AG04449 (cell line): Measurements from ENCODE around the gene ZNF609.

Experiments used
- CTCF ChIA-PET: fragments of 350-600 bp; formaldehyde crosslinking; extraction: SDS; loops from one replicate; lab custom pipeline; 2021; ENCODE audit warnings: antibody characterized with exemption; lab: Yijun Ruan, JAX
- POLR2A ChIA-PET: fragments of 400-600, 350-600 bp; formaldehyde crosslinking; extraction: SDS; loops from one replicate; lab custom pipeline; 2020; ENCODE audit warnings: antibody characterized with exemption, inconsistent platforms; lab: Yijun Ruan, JAX
- DNase-seq: peaks from one replicate; pipeline ENCODE4 v3.0.0-alpha.2; 2010; ENCODE audit warnings: low read depth, low spot score
- H3K4me3 ChIP-seq: 2 replicates; pipeline ENCODE4 v1.5.1; 2011; ENCODE audit warnings: low read depth, mild to moderate bottlenecking, control low read depth, low read length
- CTCF ChIP-seq: IDR thresholded peaks from one replicate; pipeline ENCODE4 v1.5.1; 2011; ENCODE audit warnings: mild to moderate bottlenecking, moderate library complexity, low read length, control low read depth, inconsistent platforms; ENCODE audit not compliant: insufficient read depth; ENCODE audit errors: missing control alignments

The ZNF609 gene

DNA sequence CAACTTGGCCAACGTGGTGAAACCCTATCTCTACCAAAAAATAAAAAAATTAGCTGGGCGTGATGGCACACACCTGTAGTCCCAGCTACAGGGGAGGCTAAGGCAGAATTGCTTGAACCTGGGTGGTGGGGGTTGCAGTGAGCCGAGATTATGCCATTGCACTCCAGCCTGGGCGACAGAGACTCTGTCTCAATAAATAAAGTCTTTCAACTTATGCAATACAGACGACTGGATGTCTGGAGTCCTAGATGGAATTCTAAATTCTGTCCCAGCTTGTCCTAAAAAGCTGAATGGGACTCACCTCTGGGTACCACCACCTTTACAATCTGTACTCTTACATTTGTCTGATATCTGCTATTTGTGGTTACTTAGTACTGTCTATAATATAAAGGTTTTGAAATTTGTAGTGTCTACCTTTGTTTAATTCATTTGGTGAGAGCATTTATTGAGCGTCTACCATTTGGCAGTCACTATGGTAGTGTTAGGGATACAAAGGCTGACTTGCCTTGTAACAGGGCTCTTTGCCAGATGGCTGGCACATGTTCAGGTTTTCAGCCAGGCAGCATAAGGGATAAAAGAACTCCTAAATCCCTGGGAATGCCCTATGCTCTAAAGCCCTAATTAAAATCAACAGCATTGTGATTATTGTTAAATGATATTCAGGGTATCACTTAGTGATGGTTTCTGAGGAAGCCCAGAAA lies 7.2 kb upstream of the ZNF609 start:
- ChIA-PET CTCF (interaction anchor here (0.6 kb wide), 1 partner anchor 228 kb away, joined by 3 read pairs; no protein-coding TSS in a partner anchor), POLR2A (no interaction called here)
- no peak for DNase-seq
- no peak for TF ChIP-seq CTCF
- no peak overlapping the region for H3K4me3 ChIP-seq

- no peak for DNase-seq
- H3K4me3 ChIP-seq = no peak overlapping the region
- no peak for TF ChIP-seq CTCF
- ChIA-PET CTCF (no interaction called here), POLR2A (no interaction called here)
These were observed 6.7 kb upstream of the ZNF609 start for GRCh38 chr15:64453689-64454037.

DNA sequence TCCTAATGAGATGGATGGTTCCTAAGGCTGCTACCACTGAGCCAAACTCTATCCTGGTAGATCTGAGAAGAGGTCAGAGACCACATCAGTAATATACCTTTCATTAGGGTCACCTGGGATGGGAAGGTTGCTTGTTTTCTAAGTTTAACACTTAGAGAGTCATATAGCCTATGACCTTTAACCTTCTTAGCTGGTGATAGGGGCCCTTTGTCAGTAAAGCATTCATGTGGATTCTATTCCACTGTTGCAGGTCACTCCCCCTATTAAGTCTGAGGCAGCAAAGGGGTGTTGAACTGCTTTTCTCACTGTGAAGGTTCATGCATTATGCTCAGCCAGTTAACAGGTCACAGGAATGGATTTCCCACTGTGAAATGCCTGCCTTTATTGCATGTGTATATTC lies 6.1 kb upstream of the ZNF609 start:
- POLR2A ChIA-PET = no interaction called here

GRCh38 chr15:64455961-64456371 lies 4.4 kb upstream of the ZNF609 start:
- ChIA-PET POLR2A (no interaction called here), CTCF (interaction anchor here (1.0 kb wide), 1 partner anchor 272 kb away, joined by 3 read pairs; no protein-coding TSS in a partner anchor)
- TF ChIP-seq CTCF = no peak
- H3K4me3 ChIP-seq = no peak overlapping the region
- no peak for DNase-seq

More for the DNA sequence above, 6.1 kb upstream of the ZNF609 start:
- CTCF ChIA-PET = no interaction called here
- H3K4me3 ChIP-seq = no peak overlapping the region
- no peak for TF ChIP-seq CTCF
- DNase-seq = no peak

DNA sequence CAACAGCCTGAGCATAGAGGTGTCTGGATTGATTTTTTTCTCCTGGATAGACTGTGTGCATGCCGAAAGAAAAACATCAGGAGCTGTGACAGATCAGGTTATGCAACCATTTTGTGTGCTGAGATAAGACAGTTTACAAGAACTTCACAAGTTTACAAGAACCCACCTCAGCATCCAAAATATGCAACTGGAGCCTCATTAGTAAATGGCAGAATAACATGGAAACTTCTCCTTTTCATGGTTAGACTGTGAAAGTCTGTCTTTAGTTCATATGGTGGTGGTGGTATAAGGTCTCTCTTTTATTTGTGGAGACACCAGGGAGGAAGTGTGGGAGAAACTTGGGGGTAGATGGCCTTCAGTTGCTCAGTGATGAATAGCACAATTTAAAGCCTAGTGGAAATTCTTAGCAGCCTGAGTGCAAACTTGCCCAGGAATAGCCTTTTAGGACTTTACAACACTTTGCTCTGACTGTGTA lies 3.7 kb upstream of the ZNF609 start:
- H3K4me3 ChIP-seq = no peak overlapping the region
- POLR2A ChIA-PET = no interaction called here
- DNase-seq = no peak
- TF ChIP-seq CTCF = no peak
- CTCF ChIA-PET = interaction anchor here (1.0 kb wide), 1 partner anchor 271 kb away, joined by 3 read pairs; no protein-coding TSS in a partner anchor

- CTCF ChIA-PET = interaction anchor here (0.6 to 1.3 kb wide), 5 partner anchors 15 to 227 kb away, joined by 3 to 8 read pairs (median 4); no protein-coding TSS in a partner anchor
- no peak for DNase-seq
- TF ChIP-seq CTCF = no peak
- POLR2A ChIA-PET = interaction anchor here (0.8 kb wide), 1 partner anchor 42 kb away, joined by 4 read pairs; no protein-coding TSS in a partner anchor
- no peak overlapping the region for H3K4me3 ChIP-seq
These were observed 1.2 kb upstream of the ZNF609 start for GRCh38 chr15:64459066-64459781.
